CD4-positive, alpha-beta T cell treated with Interleukin-12 subunit alpha and Interleukin-12 subunit beta, for 1 hour (primary cell): Measurements from ENCODE around the gene SFRP5.

ENCODE experiments used
- DNase-seq: peaks from one replicate; pipeline ENCODE4 v3.0.0-alpha.2; 2020

SFRP5 gene, protein sequence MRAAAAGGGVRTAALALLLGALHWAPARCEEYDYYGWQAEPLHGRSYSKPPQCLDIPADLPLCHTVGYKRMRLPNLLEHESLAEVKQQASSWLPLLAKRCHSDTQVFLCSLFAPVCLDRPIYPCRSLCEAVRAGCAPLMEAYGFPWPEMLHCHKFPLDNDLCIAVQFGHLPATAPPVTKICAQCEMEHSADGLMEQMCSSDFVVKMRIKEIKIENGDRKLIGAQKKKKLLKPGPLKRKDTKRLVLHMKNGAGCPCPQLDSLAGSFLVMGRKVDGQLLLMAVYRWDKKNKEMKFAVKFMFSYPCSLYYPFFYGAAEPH

DNA sequence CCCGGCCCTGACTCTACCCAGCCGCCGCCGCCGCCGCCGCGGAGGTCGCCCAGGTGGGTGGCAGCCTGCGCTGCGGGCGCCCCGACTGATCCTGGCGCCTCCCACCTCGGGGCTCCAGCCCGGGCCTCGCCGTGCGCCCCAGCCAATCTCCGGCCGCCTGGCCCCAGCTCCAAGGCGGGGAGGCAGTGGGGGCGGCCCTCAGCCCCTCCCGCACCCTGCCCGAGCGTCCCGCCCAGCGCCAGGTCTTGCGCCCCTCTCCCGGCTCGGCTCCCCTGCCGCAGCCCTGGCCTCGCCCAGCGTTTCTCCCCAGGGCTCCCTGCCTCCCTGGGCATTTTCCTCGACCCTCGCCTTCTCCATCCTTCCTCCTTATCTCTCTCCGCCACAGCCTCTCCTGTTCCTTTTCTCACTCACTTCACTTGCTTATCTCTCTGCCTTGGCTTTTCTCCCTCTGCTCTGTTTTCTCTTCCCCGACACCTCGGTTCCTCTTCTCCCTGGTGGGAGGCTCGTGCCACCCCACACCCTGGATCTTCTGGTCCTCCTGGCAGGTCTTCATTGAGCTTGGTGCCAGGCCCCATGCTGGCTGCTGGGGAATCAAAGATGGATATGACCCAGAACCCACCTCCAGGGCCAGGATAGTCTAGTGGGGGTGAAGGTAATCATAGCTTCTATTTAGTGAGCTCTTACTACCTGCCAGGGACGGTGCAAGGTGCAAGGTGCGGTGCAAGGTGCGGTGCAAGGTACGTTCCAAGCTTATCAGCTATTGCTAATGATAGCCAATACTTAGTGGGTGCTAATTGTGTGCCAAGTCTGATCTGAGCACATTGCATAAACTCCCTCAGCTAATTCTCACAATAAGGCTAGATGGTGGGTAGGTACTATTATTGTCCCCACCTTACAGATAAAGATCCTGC is at the start of gene SFRP5:
TSS of gene SFRP5 (minus strand) at position 87 of the 911 bp plus-strand sequence. CDS start 166 bp downstream, outside the sequence.
- DNase-seq = no peak

DNA sequence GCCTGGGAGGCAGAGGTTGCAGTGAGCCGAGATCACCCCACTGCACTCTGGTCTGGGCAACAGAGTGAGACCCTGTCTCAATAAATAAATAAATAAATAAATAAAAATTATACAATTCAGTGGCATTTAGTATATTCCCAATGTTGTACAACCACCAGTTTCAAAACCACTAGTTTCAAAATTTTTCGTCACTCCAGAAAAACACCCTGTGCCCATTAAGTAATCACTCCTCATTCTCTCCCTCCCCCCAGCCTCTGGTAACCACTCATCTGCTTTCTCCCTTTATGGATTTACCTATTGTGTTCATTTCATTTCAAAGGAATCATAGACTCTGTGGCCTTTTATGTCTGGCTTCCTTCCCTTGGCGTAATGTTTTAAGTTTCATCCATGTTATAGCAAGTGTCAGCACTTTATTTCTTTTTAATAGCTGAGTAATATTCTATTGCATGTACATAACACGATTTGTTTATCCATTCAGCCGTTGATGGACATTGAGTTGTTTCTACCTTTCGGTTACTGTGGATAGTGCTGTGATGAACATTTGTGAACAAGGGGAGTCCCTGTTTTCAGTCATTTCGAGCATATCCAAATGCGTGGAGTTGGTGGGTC is 48.4 kb upstream of the SFRP5 start:
- no peak for DNase-seq

DNA sequence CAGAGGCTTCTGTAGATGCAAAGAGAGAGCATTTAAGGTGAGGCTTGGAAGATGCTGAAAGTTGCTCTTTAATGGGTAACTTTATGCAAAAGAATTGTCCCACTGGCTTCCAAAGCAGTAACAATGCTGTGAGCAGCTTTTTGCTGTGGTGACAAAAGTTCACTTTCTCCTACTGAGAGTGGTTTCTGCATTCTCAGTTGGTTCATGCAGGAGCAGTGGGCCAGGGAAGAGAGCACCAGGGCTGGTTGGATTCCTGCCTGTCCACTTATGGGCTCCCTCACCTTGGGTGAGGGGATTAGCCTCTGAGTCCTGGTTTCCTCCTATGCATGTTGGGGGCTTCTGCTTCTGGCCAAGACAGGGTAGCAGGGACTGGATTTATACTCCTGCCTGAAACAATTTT is 46.8 kb upstream of the SFRP5 start:
- no peak for DNase-seq

DNA sequence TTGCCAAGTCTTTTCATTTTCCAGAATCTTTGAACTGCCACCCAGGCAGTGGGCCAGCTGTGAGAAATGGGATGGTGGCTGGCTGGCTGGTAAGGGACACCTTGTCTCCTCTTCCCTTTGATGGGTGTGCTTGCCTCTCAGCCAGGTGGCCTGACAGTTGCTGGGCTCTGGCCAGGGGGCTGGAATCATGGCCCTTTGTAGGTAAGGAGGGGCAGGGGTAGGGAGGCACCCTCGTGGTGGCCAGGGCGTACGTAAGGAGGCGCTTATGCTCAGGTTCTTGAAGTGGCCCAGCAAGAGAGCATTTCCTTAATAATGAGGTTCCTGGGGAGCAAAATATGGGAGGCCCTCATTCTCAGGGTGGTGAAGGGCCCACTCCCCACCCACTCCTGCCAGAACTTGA is 44.8 kb upstream of the SFRP5 start:
- no peak for DNase-seq

DNA sequence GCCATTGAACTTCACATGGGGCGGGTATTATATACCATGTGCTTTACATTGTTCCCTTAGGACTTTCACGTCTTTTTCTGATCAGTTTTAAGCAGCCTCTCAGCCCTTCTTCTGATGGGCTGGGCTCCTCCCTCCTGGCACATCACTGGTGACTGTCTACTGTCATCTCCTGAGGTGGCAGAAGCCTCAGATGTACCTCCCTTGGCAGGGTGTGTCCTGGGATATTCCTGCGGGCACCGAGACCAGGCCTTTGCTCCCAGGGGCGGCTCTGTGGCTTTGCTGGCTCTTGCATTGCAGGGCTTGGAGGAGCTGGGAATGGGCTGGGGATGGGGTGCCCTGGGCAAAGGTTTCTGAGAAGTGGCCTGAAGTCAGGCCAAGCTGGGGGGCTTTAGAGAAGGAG is 43.2 kb upstream of the SFRP5 start:
- no peak for DNase-seq

DNA sequence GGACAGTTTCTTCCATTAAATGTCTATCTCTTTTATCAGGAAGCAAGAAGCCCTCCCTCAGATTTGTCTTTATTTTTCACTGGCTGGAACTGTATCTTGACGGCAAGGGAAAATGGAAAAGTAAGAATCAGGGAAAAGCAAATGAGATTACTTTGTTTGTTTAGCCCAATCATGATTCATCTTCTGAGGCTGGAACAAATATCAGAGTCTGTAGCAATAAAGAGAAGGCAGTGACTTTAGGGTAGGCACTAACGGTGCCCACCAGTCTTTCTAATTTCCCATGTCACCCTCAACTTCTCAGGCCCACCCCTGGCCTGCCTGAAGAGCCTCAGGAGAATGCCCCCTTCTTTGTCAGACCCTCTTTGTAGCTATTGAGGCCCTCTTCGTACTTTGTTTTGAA is 41.5 kb upstream of the SFRP5 start:
- no peak for DNase-seq

DNA sequence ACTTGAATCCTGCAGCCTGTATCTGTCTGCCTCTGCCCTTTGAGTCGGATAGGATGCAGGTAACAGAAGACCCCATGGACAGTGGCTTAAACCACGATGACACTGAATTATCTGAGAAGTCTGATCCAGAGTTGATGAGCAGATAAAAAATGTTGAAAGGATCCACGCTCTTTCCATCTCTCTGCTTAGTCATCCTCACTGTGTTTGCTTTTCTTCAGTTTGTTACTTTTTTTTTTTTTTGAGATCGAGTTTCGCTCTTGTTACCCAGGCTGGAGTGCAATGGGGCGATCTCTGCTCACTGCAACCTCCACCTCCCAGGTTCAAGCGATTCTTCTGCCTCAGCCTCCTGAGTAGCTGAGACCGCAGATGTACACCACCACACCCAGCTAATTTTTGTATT is 40.9 kb upstream of the SFRP5 start:
- no peak for DNase-seq

DNA sequence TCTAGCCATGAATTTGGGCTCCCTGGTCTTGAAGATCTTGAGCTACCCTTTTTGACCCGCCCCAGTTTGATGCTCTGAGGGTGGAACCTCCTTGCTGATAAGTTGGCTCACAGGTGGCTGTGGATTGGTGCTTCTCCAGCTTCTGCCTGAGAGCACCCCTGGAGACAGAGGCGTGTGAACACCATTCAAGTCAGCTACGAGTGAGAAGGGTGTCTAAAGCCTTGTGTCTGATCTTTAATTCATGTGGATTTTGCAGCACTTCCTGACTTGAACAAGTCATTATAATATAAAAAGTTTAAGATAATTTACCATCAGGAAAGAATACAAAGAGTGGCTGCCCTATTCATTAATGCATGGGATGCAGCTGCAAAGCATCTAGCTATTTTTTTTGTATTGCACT is 40.2 kb upstream of the SFRP5 start:
- DNase-seq = no peak

DNA sequence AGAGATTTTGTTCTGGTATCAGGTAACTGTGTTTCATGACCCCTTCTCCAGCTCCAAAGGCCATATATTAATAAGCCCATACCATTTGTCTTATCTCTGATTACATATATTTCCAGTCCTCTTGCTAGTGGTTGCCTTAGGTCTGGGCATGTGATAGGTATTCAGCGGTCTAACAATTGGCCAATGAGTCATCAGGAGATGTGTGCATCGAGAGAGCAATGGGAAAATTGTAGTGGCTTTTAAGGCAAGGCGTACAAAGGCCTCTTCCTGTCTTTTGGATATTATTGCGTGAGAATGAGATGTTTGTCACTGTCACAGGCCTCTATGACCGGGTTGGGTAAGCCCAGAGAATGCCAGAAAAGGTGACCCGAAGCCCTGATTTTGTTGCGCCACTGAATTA is 38.6 kb upstream of the SFRP5 start:
- no peak for DNase-seq

DNA sequence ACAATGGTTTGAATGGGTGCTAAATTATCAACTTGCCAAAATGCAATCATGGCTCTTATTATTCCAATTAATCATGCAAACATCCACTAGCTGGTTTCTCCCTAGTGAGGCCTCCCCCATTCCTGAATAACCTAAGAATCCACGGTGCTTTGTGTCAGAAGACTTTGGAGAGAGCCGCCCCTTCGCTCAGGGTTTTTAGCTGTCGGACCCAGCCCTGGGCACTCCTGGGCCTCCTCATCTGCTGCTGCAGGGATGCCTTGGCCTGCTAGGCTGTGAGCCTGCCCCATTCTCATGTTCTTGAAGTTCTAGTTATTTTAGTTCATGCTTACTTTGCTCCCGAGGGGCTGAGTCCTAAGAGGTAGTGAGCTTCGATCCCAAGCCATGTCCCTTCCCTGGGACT is 34.1 kb upstream of the SFRP5 start:
- no peak for DNase-seq

DNA sequence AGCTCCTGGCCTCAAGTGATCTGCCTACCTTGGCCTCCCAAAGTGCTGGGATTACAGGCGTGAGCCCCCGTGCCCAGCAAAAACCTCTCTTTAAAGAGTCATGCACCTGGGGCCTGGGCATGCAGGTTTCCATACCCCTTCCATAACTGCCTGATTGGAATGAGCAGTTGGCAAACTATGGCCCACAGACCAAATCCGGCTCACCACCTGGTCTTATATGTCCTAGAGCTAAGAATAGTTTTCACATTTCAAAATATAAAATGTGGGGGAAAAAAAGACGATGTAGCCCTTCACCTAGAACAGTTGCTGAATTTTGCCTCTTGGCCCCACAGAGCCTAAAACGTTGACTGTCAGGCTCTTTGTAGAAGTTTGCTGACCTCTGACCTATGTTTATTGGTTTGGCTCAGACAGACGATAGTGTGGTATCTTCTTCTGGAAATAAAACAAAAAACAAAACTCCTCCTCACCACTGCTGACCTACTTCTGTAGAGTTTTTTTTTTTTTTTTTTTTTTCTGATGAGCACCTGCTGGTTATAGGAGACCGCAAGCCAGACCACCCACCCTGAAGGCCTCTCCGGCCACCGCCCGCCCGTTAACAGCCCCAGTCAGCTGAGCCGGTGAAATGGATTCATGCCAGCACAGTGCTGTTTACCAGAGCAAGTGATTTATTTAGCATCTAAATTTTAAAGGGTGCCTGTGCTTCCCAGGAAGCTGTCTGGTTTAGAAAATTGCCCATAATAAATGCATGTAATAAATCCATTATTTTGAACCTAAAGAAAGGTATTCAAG is 33.5 kb upstream of the SFRP5 start:
- DNase-seq = no peak

DNA sequence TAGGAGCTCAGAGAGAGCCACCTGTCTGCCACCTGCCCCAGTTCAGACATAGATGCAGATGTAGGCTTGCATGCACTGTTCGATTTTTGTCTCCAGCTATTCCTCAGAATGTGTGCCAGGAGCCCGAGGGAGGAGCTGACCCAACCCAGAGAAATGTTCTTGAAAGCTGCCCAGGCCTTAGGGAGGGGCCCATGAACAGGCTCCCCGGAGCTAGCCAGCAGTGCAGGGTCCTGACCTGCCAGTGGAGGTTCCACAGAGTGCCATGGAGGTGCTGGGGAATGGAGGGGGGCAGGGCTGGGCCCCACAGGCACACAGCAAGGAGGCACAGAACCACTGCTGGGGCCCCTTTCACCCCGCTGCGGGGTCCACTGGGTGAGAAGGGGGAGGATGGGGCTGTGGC is 29.6 kb upstream of the SFRP5 start:
- no peak for DNase-seq

DNA sequence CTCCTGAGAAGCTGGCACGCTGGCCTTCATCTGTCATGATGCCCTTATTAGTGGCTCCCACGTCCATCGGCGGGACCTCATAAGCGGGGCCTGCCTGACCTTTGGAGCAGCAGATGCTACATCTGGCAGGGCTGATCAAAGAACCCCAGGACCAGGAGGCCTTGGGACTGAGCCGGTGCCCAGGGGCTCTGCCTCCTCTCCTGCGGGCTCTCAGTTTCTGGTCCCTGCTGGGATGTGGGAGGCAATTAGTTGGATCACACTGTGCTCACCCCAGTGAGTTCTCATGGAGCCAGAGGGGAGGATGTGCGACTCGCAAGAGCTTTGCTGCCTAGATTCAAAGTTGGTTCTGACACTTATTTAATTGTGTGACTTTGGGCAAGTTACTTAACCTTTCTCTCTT is 28.7 kb upstream of the SFRP5 start:
- DNase-seq = no peak

DNA sequence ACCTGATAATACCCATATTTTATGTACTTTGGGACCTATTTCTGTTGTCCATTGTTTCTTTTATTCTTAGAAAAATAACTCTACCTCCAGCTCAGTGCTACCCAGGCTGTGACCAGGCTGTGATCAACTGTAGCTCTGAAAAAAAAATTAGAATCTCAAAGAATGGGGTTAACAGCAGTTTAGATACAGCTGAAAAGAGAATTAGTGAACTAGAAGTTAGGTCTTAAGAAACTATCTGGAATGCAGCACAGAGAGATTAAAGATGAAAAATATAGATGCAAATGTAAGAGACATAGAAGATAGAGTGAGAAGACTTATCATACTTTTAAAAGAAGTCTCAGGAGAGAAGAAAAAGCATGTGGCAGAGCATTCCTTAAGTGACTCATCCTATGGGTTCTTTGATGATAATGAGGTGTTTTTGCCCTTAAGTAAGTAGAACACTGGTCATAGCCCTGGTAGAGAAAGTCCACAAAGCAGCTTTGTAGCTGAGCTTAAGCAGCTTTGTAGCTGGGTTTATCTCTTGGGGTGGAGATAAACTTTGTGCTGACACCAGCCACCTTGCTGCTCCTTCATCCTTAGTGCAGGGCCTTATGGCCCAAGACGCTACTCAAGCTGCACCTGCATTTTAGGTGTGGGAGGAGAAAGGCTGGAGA is 27.3 kb upstream of the SFRP5 start:
- no peak for DNase-seq

DNA sequence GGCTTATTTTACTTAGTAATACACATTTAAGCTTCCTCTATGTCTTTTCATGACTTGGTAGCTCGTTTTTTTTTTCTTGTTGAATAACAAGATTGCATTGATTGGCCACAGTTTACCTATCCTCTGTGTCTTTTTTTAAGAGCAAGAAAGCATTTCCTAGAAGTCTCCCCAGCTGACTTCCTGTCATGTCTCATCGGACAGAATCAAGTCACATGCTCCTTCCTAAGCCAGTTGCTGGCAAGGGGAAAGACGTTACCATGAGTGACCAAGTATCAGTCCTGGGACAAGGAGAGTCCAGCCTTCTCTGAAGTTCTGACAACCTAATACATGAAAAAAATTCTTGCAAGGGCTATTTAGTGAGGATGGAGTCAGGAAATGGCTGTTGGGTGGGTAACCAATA is 24.9 kb upstream of the SFRP5 start:
- DNase-seq = peak; percentile 56

DNA sequence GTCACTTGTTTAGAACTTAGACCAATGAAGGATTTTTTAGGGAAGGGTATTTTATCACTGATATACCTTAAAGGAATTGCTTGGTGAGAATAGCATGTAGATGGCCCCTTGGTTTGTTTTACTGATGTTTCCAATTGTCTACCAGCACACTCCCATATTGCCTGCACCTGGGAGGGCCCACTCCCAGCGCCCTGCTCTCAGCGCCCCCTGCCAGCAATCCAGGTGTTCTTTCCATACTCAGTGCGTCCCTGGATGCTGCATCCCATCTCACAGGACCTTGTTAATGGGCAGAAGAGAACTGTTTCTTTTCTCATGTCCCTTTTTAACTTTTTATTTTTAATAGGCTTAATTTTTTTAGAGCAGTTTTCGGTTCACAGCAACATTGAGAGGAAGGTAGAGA is 24.1 kb upstream of the SFRP5 start:
- no peak for DNase-seq

DNA sequence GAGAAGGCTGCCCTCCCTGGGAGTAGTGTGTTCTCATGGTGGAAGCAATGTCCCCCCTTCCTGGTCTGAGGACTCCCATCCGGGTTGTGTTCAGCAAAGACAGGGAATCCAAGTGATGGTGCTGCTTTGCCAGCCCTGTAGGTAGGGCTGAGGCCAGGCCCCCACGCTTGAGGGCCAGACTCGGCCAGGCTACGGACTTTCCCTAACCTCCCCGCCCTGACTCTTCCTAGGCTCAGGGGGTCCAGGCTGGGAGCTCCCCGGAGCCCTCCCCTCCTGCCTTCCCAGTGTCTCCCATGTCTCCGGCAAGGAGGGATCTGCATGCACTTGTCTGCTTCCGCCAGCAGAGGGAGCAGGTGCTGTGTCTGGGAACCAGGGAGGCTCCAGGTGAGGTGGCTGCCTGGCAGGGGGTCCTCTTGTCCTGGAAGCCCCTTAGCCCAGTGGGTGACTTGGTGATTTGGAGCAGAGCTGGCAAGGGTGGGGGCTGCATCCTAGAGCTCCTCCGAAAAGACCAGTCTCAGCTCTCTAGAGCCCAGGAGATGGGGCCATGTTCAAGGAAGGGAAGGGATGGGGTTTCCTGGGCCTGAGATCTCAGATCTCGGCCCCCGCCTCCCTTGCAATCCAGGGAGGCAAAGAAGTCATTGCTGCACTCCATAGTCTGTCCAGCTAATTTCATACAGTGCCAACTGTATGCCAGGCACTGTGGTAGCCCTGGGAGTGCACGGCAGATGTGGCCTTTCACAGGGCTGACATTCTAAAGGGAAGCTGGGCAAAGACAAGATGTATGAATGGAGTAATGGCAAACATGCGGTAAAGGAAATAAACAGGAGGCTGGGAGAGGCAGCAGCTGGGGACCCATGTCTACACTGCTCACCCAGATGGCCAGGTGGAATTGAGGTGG is 20.3 kb upstream of the SFRP5 start:
- DNase-seq = peak; percentile 73

DNA sequence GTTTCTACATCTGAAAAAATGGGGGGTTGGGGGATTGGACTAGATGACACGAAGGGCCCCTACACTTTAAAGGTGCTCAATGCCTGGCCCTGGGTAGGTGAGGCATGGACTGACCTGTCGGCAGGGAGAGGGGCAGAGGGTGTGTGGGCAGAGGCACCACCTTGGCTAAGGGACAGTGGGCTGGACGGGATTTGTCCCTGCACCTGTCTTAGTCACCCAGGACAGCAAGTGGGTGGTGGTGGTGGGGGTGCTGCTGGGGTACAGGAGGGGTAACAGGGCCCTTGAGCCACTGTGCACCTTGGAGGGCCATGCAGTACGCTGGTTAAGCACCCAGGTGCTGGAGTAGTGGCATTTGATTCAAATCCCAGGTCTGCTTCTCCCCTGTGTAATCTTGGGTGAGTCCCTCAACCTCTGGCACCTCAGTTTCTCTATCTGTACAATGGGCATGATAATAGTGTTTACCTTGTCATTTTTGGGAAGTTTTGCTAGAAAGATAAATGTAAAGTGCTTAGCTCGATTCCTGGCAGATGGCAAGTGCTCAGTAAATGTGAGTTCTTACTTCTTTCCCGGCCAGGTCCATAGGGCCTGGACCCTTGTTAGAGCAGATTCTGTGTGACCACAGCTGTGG is 18.1 kb upstream of the SFRP5 start:
- DNase-seq = no peak

DNA sequence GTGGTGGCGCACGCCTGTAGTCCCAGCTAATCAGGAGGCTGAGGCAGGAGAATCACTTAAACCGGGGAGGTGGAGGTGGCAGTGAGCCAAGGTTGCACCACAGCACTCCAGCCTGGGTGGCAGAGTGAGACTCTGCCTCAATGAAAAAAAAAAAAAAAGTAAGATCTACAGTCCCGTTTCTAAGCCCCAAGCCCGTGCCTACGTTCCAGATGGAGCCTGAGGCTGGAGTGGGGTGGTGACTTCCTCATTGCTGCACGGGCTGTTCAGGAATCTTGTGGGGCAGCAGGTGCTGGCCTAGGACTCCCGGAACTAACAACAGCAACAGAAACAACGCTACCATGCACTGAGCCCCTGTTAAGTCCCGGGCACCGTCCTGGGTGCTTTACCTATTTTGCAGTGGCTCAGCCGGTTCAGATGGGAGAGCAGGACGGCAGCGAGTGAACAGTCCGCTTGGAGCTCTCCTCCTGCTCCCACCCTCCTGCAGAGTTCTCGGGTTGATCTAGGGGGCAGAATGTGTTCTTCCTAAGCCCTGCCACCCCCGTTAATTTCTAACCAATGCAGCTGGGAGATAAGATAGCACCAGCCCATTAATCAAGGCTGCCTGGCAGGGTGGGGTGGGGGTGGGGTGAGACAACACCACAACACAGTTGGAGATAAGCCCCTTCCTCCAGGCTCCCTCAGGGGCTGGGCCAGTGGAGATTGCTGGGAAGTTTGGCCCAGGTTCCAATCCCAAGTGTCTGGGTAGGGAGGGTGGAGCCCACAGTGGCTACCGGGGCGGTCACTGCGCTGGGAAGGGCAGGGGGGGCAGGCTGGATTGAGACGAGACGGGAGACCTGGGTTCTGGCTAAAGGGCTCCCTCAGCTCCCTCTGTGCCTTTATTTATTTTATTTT is 17.0 kb upstream of the SFRP5 start:
- no peak for DNase-seq

DNA sequence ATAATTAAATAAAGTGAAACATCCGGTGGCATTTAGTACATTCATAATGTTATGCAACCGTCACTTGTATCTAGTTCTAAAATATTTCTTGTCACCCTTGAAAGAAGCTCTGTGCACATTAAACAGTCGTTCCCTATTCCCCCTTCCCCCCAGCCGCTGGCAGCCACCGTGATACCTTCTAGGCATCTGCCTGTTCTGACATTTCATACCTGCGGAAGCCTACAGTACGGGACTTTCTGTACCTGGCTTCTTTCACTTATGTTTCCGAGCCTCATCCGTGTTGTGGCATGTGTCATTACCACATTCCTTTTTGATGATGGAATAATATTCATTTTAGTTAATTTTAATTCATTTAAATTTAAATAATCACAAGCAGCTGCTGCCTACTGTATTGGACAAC is 13.9 kb upstream of the SFRP5 start:
- no peak for DNase-seq
